Activated T-cell treated with anti-CD3 and anti-CD28 coated beads, Interleukin-2, amount 50 U/mL, for 1 hour (primary cell): Measurements from ENCODE around the gene PRIM2.
"Not testable (repeated sequence)": the region's sequence is repeated elsewhere in the genome, so short reads cannot be mapped to it uniquely, and the experiment has no call there.

Experiments
- DNase-seq: peaks from one replicate; pipeline ENCODE4 v3.0.0-alpha.2; 2020

The PRIM2 gene

GRCh38 chr6:57449496-57450066 is 132.2 kb downstream of the PRIM2 start:
- DNase-seq: not testable (repeated sequence)

DNA sequence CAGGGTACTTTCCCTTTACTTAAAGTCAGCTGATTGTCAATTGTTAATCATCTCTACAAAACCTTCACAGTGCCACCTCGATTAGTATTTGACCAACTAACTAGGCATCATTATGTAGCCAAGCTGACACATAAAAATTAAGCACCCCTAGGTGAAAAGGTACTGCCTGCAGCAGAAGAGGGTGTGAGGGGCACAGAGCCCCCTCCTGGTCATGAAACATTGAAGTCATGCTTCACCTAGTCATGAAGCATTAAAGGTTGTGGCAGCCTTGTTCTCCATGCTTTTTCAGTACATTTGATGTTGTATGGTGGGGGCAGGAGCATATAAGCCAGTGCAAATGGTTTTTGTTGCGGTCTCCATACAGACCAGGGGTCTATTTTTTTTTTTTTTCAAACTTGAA is 142.4 kb downstream of the PRIM2 start:
- DNase-seq: not testable (repeated sequence)

DNA sequence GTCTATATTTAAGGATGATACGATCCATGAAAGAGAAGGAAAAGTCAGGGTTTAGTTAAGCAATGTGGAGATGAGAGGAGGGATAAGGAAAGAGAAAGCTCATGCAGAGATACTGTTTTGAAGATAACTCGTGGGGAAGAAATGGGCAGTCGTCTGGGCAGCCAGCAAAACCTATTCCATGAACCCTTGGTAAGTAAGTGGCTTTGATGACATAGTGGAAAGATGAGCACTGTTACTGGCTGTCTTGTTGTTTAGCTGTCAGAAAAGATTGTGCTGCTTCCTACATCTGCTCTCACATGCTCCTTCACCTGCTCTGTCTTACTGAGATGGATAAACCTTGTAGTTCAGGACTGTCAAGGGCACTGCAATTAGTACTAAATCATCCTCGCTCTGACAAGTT is 143.6 kb downstream of the PRIM2 start:
- not testable (repeated sequence) for DNase-seq

DNA sequence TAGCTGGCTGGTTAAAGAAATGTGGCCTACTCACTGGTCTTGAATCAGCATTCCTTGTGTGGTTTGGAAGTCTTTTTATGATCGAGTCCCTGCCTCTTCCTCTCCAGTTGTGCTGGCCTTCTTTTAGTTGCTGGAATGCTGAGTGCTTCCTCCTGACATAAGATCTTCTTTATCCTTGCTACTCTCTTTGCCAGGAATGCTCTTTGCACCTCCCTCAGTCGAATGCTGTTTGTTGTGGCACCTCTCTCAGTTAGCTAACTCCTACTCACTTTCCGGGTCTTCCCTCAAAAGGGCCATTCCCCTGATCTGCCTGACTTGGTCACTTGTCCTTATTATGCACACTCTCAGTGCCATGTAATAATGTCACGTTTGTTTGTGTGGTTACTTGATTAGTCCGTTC is 146.4 kb downstream of the PRIM2 start:
- DNase-seq: not testable (repeated sequence)

DNA sequence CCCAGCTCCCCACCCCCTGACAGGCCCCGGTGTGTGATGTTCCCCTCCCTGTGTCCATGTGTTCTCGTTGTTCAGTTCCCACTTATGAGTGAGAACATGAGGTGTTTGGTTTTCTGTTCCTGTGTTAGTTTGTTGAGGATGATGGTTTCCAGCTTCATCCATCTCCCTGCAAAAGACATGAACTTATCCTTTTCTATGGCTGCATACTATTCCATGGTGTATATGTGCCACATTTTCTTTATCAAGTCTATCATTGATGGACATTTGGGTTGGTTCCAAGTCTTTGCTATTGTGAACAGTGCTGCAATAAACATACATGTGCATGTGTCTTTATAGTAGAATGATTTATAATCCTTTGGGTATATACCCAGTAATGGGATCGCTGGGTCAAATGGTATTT is 148.5 kb downstream of the PRIM2 start:
- DNase-seq: not testable (repeated sequence)

DNA sequence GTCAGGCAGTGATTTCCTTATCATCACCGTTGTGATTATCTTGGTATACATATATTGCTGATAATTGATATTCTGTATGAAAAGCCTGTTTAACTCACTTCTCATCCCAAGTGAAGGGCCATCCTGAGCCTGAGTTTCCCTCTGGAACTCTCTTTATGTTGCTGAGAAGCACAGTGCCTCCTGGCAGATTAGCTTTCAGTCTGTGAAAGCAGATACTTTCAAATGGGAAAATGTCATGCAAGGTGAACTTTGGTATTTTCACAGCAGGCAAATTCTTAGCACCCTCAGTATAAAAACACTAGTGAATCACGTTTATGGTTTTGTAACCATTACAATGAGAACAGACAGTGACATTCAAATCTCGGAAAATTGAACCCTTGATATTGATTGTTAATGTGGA is 151.6 kb downstream of the PRIM2 start:
- no peak for DNase-seq

GRCh38 chr6:57470148-57470547 is 152.7 kb downstream of the PRIM2 start:
- not testable (repeated sequence) for DNase-seq

GRCh38 chr6:57471314-57471864 is 154.0 kb downstream of the PRIM2 start:
- not testable (repeated sequence) for DNase-seq

- not testable (repeated sequence) for DNase-seq
These were observed 155.5 kb downstream of the PRIM2 start for GRCh38 chr6:57472861-57473362.

- not testable (repeated sequence) for DNase-seq
These were observed 157.5 kb downstream of the PRIM2 start for GRCh38 chr6:57474862-57475475.

- not testable (repeated sequence) for DNase-seq
These were observed 158.2 kb downstream of the PRIM2 start for GRCh38 chr6:57475656-57476055.

- DNase-seq: not testable (repeated sequence)
These were observed 162.8 kb downstream of the PRIM2 start for GRCh38 chr6:57480194-57480593.

GRCh38 chr6:57481121-57481520 is 163.7 kb downstream of the PRIM2 start:
- not testable (repeated sequence) for DNase-seq

- DNase-seq: not testable (repeated sequence)
These were observed 165.0 kb downstream of the PRIM2 start for GRCh38 chr6:57482471-57482870.

DNA sequence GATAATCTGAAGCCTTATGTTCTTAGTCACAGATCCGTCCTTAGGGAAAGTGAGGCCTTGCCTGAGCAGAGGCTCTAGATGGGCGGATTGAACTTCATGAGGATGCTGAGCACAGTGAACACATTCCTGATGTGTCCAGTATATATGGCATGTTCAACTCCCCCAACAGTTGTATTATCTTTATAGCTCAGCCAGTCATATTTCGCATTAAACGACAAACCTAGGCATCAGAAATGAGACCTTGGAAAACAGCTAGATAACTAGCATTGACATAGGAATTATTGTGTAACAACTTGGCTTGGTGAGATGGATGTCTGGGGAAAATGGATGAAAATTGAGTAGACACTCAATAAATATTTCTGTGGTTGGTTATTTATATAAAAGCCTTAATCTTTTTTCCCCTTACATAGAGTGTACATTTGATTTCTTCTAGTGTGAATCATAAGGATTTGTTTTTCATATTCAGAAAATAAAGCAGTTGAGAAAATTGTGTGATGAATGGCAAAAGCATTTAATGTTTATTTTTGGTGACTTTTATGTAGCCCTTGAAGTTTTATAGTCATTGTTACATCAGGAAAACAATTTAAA is 169.2 kb downstream of the PRIM2 start:
- DNase-seq: not testable (repeated sequence)

GRCh38 chr6:57488551-57488950 is 171.1 kb downstream of the PRIM2 start:
- DNase-seq: not testable (repeated sequence)

DNA sequence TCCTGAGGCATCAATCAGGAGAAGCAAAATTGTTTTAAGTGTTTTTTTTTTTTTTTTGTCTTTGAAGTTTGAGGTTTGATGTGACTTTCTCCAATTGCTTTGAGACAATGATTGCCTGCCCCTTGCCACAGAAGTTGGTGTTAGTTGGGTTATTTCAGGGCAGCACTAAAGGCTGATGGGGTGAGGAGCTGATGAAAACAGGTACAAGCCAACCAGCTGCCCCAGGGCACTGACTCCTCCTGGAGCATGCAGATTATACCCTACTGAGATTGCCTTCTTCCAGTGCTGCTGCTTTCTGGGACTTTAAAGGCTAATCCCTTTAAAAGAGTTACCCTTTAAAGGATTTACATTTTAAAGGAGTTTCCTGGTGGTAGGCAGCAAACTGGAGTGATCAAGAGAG is 172.5 kb downstream of the PRIM2 start:
- not testable (repeated sequence) for DNase-seq

GRCh38 chr6:57491795-57492194 is 174.4 kb downstream of the PRIM2 start:
- DNase-seq: not testable (repeated sequence)

GRCh38 chr6:57496251-57496650 is 178.8 kb downstream of the PRIM2 start:
- DNase-seq: not testable (repeated sequence)

DNA sequence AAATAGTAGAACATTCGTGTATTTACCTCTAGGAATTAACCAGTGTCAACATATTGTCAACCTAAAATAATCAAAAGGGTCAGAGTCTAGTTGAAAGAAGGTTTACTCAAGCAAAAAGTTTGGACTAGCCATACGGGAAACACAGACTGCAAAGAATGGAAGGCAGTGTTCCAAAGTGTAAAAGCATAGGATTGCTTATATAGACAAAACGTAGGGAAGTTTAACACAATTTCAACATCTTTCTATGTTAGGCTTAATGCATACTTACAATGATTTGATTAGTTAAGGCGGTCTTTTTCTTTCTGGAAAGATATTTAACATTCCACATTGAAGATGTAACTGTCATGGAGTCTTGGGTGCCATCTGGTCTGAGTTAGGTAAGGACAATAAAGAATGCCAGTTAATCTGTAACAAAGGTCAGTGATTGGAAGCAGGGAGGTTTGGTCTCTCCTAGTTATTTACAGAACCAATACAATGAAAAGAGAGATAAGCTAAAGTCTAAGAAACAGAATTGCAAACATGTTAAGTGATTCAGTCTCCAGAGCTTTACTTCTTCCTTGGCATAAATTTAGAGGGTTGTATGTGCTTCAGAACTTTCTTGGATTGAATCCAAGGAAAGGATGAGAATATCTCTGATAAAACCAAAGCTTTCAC is 183.1 kb downstream of the PRIM2 start:
- DNase-seq: not testable (repeated sequence)

DNA sequence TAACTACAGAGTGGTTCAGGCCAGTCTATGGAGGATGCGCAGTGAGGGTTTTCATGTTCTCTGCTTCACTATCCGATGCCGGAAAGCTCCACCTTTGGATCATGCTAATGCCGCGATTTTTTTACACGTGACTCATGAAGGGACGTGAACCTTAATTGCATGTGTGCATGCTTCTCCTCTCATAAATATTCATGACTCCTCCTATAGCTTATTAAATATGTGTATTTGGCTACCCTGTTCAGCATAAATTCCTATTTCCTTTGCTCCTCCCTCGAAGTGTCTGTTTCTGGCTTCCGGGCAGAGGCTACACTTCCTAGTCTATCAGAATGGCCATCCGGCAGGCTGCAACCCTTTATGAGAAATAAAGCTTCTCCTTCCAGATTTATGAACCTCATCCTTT is 185.0 kb downstream of the PRIM2 start:
- not testable (repeated sequence) for DNase-seq

GRCh38 chr6:57505251-57505650 is 187.8 kb downstream of the PRIM2 start:
- not testable (repeated sequence) for DNase-seq

DNA sequence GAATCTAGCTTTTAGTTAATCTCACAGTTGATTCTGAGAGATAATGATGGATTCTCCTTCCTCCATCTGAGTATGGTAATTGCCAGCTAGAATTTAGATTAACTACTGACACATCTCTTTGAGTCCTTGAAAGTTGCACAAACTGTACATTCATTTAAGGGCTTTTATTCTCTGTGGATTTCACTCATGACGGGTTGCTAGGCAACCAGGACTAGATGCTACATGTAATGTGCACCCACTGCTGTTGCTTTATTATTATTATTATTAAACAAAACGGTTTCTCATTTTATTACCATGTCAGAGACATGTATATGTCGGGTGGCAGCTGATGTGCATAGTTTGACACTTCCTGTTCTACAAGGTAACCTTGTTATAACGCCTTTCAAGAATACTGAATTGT is 193.0 kb downstream of the PRIM2 start:
- not testable (repeated sequence) for DNase-seq
